ENCODE results near the gene SUGT1.

DNA sequence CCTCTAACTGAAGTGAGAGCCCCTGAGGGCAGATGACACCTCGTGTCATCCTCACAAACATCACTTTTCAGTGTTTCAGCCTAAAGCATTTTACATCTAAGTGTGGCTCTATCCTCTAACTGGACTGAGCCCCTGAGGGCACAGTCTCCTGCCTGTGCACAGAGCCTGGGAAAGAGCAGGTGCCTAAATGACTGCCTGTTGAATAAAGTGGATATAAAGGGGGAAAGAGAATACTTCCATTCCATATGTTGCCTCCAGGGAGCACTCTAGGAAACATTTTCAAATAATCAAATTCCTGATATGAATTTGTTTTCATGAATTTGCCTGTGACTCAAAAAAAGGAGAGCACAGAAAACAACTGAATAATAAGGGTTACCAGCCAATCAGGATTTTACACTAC, 54.7 kb downstream of the SUGT1 start:
- TF ChIP-seq, protein P1, sequence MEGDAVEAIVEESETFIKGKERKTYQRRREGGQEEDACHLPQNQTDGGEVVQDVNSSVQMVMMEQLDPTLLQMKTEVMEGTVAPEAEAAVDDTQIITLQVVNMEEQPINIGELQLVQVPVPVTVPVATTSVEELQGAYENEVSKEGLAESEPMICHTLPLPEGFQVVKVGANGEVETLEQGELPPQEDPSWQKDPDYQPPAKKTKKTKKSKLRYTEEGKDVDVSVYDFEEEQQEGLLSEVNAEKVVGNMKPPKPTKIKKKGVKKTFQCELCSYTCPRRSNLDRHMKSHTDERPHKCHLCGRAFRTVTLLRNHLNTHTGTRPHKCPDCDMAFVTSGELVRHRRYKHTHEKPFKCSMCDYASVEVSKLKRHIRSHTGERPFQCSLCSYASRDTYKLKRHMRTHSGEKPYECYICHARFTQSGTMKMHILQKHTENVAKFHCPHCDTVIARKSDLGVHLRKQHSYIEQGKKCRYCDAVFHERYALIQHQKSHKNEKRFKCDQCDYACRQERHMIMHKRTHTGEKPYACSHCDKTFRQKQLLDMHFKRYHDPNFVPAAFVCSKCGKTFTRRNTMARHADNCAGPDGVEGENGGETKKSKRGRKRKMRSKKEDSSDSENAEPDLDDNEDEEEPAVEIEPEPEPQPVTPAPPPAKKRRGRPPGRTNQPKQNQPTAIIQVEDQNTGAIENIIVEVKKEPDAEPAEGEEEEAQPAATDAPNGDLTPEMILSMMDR (IDR thresholded peaks at IDR 0.05) = no peak
- TF ChIP-seq POLR2A (IDR thresholded peaks at IDR 0.05) = no peak

Data from heart left ventricle (tissue), 13 donors.